HG03064 (cell line): Measurements from ENCODE around the gene KCNIP3.

Experiments used
- ATAC-seq: cut with Tn5 transposase; IDR thresholded peaks from one replicate; pipeline ENCODE4 v1.9.1; 2021; ENCODE audit warnings: low read depth; ENCODE audit not compliant: unreplicated experiment

Gene KCNIP3

GRCh38 chr2:95312543-95313201 is 15.5 kb downstream of the KCNIP3 start:
- ATAC-seq, result no peak

GRCh38 chr2:95313296-95314131 is 16.4 kb downstream of the KCNIP3 start:
- no peak for ATAC-seq

GRCh38 chr2:95314598-95314963 is 17.4 kb downstream of the KCNIP3 start:
- ATAC-seq, result no peak

GRCh38 chr2:95314964-95315611 is 17.9 kb downstream of the KCNIP3 start:
- no peak for ATAC-seq

- no peak for ATAC-seq
These were observed 18.8 kb downstream of the KCNIP3 start for GRCh38 chr2:95315801-95316411.

GRCh38 chr2:95316466-95317122 is 19.4 kb downstream of the KCNIP3 start:
- ATAC-seq, result no peak

GRCh38 chr2:95317123-95317500 is 20.0 kb downstream of the KCNIP3 start:
- ATAC-seq, result no peak

- ATAC-seq, result no peak
These were observed 20.7 kb downstream of the KCNIP3 start for GRCh38 chr2:95317665-95318425.

GRCh38 chr2:95318431-95319220 is 21.5 kb downstream of the KCNIP3 start:
- ATAC-seq, result no peak

GRCh38 chr2:95319481-95320343 is 22.6 kb downstream of the KCNIP3 start:
- no peak for ATAC-seq

GRCh38 chr2:95320344-95320712 is 23.2 kb downstream of the KCNIP3 start:
- ATAC-seq, result no peak

GRCh38 chr2:95320986-95321767 is 24.0 kb downstream of the KCNIP3 start:
- ATAC-seq, result no peak

- no peak for ATAC-seq
These were observed 26.4 kb downstream of the KCNIP3 start for GRCh38 chr2:95323347-95324155.

- no peak for ATAC-seq
These were observed 27.9 kb downstream of the KCNIP3 start for GRCh38 chr2:95325026-95325425.

- no peak for ATAC-seq
These were observed 28.7 kb downstream of the KCNIP3 start for GRCh38 chr2:95325590-95326432.
